HG03457 (cell line): ENCODE data around the gene HAPLN3.

Experiments
- ATAC-seq: cut with Tn5 transposase; IDR thresholded peaks from one replicate; pipeline ENCODE4 v1.9.1; 2021; ENCODE audit warnings: moderate number of reproducible peaks; ENCODE audit not compliant: unreplicated experiment

HAPLN3 gene

DNA sequence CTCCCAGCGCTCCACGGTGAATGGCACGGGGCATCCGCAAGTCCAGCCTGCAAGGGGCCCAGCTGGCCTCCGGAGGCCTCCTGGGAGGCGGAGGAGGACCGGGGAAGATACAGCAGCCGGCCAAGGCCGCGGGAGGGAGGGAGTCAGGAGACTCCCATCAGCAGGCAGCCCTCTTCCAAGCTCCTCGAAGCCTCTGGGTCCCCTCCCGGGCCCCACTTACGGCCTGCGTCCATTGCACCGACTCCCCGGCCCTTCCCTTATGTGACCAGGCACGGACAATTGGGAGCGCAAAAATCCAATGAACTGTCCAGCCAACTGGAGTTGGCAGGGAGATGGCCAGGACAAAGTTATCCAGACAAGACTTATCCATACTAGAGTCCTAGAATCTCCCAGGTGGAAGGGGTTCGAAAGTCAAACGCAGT lies 17.2 kb upstream of the HAPLN3 start:
- ATAC-seq, result no peak

DNA sequence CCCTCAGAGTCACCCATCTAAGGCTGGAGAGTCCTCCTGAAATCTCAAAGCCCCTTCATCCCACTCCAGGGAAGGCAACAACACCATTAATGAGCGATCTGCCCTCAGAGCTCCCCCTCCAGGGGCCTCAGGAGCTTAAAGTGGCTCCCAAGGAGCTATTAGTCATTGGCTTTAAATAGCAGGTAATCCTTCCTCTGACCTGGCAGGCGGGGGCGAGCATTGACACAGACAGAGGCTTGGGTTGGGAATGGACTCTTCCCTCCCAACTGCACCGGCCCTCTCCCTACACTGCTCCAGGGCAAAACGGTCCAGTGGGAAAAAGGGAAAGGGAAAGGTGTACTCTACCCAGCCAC lies 16.4 kb upstream of the HAPLN3 start:
- ATAC-seq, result no peak

DNA sequence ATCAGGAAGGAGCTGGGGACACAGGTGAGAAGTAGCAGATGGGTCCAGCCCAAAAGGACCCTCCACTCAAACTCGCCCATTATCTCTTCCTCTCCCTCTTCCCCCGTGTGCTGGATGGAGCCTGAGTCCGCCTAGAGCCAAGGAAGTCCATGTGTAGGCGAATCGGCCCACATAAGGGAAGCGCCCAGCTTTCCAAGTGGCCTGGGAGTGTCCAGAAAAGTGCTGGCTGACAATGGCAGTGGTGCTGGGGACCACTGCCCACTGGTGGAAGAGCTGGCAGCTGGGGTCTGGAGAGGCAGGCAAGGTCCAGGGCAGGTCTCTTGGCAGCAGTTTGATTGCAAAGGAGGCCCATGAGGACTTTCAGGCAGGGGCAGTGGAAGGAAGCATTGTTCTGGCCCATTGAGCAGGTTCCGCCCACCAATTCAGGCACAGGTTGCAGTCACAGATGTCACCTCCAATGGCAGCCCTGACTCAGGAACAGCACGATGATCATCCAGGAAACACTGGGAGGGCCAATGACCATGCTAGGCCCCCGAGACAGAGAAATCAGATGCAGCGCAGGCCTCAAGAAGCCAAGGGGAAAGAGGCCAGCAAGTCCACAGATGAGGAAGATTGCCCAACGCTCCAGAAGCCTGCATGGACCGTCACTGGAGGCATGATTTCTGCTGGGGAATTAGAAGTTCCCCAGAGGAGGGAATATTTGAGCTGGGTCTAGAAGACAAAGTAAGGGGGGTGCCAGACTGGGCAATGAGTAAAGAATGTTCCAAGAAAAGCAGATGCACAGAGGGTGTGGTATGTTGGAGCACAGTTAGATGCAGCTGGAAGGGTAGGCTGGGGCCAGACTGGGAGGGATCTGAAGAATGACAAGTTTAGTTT lies 14.8 kb upstream of the HAPLN3 start:
- no peak for ATAC-seq

DNA sequence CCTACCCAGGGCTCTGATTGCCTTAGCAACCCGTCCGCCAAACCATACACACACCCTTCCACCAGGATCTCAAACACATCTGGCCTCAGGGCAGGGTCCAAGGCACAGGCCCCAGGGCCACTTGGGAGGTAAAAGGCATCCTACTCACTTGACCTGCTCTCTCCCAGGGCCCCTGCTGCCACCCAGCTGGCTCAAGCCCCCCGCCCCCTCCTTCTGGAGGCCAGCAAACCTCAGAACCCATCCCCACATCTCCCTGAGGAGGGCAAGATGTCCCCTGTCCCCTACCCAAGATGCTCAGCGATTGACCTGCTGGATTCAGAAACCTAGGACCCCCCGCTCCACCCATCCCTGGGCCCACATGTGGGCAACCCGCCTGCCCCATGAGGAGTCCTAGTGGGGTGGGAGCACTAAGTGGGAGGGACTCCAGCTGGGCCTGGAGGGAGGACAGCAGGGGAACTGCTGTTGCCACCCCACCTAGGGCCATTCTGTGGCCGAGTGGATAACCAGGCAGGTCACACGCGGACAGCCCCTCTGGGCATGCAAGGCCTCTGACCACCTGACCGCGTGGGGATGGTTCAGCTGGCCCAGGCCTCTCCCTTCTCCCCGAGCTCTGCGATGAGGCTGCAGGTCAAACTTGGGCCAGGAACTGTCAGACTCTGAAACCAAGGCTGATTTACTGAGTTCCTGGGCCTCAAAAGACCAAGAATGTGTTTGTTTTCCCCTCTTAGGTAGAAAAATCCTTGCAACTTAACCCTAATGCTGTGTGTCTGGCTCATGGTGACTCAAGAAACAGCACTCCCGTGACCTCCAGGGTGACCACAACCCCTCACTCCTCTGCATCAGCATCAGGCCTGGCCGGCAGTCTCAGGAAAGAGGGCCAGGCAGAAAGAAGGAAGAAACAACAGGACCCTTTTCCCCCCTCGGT lies 13.6 kb upstream of the HAPLN3 start:
- no peak for ATAC-seq

DNA sequence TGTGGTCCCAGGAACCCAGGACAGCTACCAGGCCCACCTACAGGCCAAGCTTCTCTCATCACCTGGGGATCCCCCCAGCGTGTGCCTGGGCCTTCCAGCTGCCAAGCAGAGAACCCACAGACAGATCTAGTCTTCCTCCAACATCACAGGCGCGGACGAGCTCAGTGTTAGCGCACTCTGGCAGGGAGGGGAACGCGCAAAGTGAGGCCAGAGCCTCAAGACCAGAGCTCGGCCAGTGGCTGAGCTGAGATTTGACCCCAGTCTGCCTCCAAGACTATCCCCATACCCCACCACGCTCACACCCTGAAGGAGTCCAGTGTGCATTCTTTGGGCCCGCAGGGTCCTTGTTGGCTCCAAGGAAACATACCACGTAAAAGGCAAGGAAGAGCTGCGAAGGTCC lies 12.8 kb upstream of the HAPLN3 start:
- ATAC-seq, result no peak

DNA sequence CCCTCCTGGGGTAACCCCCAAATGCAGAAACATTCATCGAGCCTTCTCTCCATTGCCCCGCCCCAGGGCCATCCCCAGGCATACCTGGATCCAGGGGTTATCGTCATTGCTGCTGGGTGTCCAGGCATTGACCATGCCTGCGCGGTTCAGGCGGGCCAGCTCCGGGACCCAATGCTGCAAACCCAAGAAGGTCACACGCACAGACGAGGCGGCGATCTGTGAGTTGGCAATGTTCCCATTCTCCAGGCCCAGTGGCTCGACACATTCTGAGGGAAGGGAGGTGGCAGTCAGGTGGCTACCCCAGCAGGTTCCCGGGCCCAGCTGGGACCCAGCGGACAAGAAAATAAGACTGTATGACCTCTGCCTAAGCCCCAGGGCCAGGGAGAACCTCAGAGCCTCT lies 11.8 kb upstream of the HAPLN3 start:
- ATAC-seq, result no peak

DNA sequence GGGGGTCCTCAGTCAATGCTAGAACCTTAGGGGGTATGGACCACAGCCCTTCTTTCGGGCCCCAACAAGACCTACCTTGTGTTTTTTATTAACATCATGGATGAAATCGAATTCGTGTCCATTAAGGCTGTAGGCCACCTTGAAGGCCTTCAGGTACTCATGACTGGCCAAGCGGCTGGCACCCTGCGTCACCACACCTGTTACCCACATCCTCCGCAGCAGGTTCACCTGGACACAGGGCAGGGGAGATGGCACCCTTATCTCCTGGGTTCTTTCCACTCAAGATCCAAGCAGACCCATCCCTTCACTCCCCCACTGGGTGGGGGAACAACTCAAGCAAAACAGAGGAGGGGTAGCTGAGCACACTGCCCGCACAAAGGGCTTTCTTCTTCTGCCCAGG lies 11.2 kb upstream of the HAPLN3 start:
- ATAC-seq, result no peak

DNA sequence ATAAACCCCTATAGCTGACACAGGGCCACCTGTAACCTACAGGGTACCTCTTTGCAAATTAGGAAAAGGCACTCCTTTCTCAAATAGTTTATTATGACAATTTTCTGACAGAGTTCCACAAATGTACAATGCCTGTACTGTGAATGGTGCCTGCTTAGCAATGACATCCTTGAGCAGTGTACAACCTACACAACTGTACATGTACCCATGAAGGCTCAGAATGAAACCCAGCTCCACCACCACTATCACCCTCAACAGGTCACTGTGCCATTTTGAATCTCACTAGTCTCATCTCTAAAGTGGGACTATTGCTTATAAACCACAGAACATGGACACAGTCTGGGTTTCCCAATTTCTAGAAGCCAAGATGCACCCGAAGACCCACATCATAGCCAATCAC lies 10.8 kb upstream of the HAPLN3 start:
- no peak for ATAC-seq

DNA sequence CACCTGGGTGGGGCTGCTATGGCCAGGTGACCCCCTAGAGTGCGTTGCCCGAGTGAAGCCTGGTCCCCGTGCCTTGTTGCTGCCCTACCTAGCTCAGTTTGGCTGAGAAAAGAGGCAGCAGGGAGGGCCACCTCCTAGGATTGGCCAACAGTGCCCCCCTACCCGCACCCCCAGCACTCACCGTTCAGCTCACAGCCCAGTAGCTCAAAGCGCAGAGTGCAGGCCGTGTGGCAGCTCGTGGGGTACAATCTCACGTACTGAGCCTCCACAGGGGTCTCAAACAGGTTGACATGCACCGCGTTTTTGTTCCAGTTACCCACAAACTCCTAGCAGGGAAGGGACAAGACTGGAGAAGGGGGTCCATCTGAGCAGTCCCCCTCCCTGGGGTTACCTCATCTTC lies 10.2 kb upstream of the HAPLN3 start:
- ATAC-seq, result no peak

DNA sequence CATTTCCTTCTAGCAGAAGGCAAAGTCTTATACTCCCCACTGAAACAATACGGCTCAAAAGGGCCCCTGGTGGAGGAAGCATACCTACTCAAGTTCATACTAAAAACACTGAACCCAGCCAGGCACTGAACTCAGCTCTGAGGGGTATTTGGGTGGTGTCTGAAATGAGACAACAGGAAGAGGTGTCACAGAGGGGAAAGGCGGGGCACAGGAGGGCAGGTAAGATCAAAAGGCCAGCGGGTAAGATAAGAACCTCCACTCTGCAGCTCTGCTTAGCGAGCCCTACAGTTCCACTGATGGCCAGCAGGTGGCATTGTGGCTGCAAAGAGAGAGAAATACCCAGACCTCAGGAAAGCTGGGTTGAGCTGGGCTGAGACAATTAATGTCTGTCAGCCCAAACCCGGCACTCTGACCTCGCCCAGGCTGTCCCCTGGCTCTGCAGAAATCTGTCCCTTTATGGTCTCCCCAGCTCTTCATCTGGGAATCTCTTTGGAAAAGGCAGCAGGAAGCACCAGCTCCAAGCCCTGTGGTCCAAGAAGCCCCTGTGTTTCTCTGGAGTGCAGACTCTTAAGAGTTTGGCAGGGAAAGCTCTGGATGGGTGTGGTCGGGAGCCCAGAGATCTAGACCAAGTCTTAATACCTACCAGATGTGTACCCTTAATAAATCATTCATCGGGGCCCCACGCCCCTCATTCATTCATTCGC lies 9.4 kb upstream of the HAPLN3 start:
- ATAC-seq, result no peak

DNA sequence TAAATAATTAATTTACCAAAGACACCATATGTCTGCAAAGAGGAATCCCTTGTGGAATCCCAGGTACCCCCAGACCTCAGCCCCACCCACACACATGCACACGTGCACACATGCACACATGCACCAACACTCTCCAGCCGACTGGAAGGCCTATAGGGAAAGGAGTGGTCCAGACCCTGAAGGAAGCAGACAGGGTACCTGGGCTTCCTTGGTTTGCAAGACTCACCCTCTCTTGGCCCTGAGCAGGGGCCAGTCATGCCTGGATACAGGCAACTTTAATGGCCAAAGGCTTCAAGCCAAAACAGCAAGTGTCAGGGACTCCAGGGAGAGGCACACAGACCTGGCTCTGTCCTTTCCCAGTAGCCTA lies 8.9 kb upstream of the HAPLN3 start:
- no peak for ATAC-seq

DNA sequence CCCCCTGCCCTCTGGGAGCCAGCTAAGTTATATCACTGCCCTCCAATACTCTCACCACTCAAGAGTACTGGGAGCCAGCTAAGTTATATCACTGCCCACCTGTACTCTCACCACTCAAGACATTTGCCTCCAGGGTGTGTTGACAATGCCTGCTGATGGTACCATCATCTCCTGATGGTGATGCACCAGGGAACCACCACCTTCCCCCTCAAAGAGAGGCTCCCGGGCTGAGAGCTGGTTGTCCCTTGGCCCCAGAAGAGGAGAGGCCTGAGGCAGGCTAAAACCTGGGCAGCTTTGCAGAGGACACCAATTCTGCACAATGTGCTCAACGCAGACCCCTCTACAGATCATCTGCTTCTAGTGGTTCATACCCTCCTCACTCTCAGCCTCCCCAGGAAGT lies 7.5 kb upstream of the HAPLN3 start:
- no peak for ATAC-seq

DNA sequence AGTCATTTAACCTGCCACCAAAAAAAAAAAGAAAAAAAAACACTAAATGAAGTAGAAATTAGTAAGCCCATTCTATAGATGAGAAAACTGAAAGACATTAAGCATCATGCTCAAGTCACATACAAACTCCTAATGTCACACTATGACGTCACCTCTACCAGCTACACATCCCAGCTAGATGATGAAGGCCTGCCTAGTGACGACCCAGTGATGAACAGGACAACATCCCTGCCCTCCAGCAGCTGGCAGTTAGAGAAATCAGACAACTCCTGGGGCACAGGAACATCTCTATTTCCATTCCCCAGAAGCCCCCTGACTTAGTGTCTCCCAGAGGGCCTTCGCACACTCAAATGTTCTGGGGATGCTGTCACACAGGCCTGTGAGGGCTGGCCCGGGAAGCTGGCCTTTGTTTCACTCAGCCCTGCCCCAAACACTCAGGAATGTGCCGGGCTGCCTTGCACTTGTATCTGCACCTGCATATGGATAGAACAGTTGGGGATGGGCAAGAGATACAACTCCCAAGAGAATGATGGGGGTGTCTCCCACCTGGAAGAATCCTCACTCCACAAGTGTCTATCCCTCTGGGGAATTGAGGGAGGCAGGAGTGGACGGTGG lies 7.0 kb upstream of the HAPLN3 start:
- no peak for ATAC-seq

DNA sequence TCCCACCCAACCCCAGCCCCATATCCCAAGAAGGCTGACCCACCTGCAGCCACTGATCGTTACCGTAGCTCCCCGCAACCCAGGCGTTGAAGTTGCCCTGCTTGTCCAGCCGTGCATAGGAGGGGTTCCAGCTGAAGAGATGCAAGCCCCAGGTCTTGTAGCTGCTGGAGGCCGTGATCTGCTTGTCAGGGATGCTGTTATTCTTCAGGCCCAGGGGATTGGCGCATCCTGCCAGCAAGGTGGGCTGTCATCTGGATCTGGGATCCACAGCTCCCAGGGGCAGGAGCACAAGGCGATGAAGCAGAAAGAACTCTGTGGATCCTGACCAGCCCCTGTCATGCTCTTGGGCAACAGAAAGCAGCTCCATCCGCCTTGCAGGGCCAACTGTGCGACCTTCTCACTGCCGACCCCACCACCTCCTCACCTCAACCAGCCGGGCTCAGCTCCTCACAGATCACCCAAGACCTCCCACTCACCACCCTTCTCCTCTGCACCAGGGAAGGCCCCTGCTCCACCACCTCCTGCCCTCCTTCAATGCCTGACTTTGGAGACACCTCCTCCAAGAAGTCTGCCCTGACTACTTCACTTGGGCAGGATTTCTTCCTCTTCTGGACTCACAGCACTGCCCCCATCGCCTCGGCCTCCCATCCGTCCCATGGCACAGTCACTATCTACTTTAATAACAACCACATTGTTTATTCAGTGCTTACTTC lies 6.3 kb upstream of the HAPLN3 start:
- ATAC-seq, result no peak

DNA sequence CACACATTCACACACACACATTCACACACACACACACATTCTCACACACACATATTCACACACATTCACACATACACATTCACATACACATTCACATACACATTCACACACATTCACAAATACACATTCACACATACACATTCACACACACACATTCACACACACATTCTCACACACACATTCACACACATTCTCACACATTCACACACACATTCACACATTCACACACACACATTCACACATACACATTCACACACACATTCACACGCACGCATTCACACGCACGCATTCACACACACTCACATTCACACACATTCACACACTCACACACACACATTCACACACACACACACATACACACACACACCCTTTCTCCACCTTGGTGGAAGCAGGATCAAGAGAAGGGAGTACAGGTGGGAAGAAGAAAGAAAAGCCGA lies 5.7 kb upstream of the HAPLN3 start:
- no peak for ATAC-seq

DNA sequence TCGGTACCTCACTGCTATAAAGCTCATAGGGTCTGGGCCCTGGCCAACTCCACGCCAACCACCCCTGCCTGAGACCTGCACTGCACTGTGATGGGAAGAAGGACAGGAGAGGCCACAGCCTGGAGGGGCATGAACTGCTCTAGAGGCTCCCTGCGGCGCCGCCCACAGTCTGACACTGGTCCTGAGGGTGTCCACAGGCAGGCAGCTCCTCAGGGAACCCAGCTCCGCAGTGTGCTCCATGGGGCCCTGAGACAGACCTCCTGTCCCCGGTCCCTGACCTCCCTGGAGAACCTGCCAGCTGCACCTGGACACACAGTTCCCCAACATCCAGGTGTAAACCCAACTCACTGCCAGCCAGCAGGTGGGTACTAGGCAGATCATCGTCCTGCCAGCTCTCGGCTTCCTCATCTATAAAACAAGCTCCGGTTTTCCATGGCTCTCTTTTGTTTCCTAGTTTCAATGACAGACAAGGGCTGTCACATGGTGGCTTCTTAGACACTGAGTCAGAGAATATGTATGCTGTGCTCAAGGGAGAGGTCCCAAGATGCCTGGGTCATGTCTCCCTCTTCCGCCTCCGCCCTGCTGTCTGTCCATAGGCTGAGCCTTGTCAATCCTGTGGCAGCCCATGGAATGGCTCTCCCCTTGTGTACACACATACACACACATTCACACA lies 5.1 kb upstream of the HAPLN3 start:
- ATAC-seq, result no peak

DNA sequence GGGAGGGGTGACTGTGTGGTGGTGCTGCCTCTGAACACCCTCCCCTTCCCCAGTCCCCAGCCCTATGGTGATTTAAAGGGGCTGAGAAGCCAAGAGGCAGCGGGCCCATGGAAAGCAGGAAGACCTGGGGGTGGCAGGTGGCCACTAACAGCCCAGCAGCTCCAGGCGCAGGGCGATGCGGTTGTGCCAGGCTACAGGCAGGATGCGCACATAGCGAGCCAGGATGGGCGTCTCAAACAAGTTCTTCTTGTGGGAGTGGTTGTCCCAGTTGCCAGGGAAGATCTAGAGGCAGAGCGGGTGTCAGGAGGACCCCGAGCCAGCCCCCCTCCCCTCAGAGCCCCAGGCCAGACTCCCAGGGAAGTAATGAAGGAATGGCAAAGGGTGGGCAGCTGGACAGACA lies 3.9 kb upstream of the HAPLN3 start:
- no peak for ATAC-seq

DNA sequence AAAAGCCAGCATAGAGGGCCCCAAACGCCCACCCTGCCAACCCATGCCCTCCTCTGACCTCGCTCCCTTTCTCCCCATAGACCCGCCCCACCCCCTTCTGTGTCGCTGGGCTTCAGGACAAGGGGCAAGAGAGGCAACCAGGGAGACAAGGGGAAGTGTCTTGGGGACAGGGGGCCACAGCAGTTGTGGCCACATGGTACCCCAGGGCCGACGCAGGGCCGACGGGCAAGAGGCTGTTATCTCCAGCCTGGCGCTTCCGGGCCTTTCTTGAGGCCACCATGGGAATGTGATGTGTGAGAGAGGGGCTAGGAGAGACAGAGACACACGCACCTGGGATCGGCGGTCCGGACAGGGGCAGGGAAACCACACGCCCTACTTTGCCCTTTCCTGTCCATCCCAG lies 3.4 kb upstream of the HAPLN3 start:
- ATAC-seq, result no peak

DNA sequence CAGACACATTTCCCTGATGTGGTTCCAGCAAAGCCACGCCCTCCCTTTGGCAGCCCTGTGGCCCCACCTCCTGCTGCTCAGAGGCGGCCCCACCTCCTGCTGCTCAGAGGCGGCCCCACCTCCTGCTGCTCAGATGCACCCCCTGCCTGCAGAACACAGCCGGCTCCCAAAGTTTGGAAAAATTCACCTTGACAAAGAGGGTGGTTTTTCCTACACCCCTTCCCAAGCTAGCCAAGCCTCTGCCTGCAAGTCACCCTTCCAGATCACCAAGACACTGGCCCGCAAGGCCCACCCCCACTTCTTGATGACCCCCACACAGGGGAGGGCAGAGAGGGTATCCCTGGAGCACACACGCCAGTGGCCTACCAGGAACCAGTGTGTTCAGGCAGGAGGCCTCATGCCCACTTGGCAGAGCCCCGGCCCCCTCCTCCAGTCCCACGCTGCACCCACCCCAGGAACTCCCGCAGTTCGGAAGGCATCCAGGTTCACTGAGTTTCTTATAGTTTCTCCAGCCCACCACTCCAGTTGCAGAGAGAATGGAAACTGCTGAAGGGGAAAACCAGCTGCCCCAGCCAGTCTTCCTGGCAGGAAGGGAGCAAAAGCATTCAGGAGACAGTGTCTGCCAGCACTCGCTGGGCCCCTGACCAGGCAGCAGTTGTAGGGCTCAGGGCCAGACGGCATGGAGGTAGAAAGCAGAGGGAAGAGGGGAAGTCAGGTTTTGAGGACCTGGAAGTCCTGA lies 2.3 kb upstream of the HAPLN3 start:
- no peak for ATAC-seq
